Ishikawa (cell line): ENCODE data around the gene ADGRF4.

Experiments used
- EGR1 ChIP-seq: IDR thresholded peaks from 2 replicates; pipeline ENCODE4 v1.6.1; 2012
- EP300 ChIP-seq: IDR thresholded peaks from 2 replicates; pipeline ENCODE4 v1.6.1; 2012; ENCODE audit warnings: borderline replicate concordance
- FOXM1 ChIP-seq: IDR thresholded peaks from 2 replicates; pipeline ENCODE4 v1.6.1; 2012; ENCODE audit warnings: low read depth, borderline replicate concordance
- NFIC ChIP-seq: IDR thresholded peaks from 2 replicates; pipeline ENCODE4 v1.6.1; 2012
- RAD21 ChIP-seq: IDR thresholded peaks from 2 replicates; pipeline ENCODE4 v1.6.1; 2012; ENCODE audit warnings: low read depth
- REST ChIP-seq: IDR thresholded peaks from 2 replicates; pipeline ENCODE4 v1.6.1; 2012; ENCODE audit warnings: low read depth, mild to moderate bottlenecking
- TEAD4 ChIP-seq: IDR thresholded peaks from 2 replicates; pipeline ENCODE4 v1.6.1; 2012
- USF1 ChIP-seq: IDR thresholded peaks from 2 replicates; pipeline ENCODE4 v1.6.1; 2012
- YY1 ChIP-seq: IDR thresholded peaks from 2 replicates; pipeline ENCODE4 v1.6.1; 2012; ENCODE audit warnings: low read depth
- ZBTB7A ChIP-seq: IDR thresholded peaks from 2 replicates; pipeline ENCODE4 v1.6.1; 2012; ENCODE audit warnings: low read depth
- TF ChIP-seq, protein P1 (sequence below): IDR thresholded peaks from 2 replicates; pipeline ENCODE4 v1.6.1; 2012

- no peak for TF ChIP-seq RAD21
- TF ChIP-seq EP300 = no peak
- TF ChIP-seq USF1 = no peak
- TF ChIP-seq TEAD4 = no peak
- TF ChIP-seq FOXM1 = no peak
- TF ChIP-seq, protein P1, sequence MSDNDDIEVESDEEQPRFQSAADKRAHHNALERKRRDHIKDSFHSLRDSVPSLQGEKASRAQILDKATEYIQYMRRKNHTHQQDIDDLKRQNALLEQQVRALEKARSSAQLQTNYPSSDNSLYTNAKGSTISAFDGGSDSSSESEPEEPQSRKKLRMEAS = no peak
- TF ChIP-seq ZBTB7A = no peak
- TF ChIP-seq YY1 = no peak
- TF ChIP-seq EGR1 = no peak
- no peak for TF ChIP-seq NFIC
- TF ChIP-seq REST = no peak
Observed at GRCh38 chr6:47672816-47673215, 25.6 kb upstream of the ADGRF4 start.
